ENCODE measurements around the gene BLTP3A.

GRCh38 chr6:34792605-34793500 is 970 bp downstream of the BLTP3A start:
- TF ChIP-seq EZH2 (IDR thresholded peaks at IDR 0.05; ENCODE audit: insufficient read depth, poor library complexity, severe bottlenecking) (no peak), EZH2phosphoT487 (IDR thresholded peaks at IDR 0.05; ENCODE audit: insufficient read depth, low read depth) (no peak)

Measured in GM23248 (cell line).